Left lung (tissue), 10 donors: ENCODE results near the gene TGM4. TPM values are rescaled to one million over a fixed set of nuclear protein-coding genes. Genes with fewer than 3 reads are reported as not detected.

Experiments used
- ATAC-seq: fragments of 200-7000 bp; cut with Tn5 transposase; one replicate; pipeline ENCODE4 v1.9.1; 2020; ENCODE audit warnings: moderate library complexity
- DNase-seq, 4 donors: peaks; one replicate each; pipeline ENCODE4 v3.0.0-alpha.2; 2013 to 2020
- H3K27ac ChIP-seq, 2 donors: fragments of 200-600 bp; sonication (generic) in 1 of 2; one replicate each; pipeline versions ENCODE4 v1.5.0 to v1.8.0; 2020 to 2021
- H3K27me3 ChIP-seq, 2 donors: fragments of 200-600 bp; sonication (generic) in 1 of 2; one replicate each; pipeline versions ENCODE4 v1.5.0 to v1.8.0; 2020 to 2021
- H3K36me3 ChIP-seq, 2 donors: fragments of 200-600 bp; sonication (generic) in 1 of 2; one replicate each; pipeline versions ENCODE4 v1.5.0 to v1.8.0; 2020 to 2021
- H3K4me1 ChIP-seq, 2 donors: fragments of 200-600 bp; one replicate each; pipeline ENCODE4 v1.8.0; 2021
- H3K4me3 ChIP-seq, 2 donors: fragments of 200-600 bp; sonication (generic) in 1 of 2; one replicate each; pipeline versions ENCODE4 v1.5.0 to v1.8.0; 2020 to 2021; ENCODE audit warnings: mild to moderate bottlenecking in 1 of 2
- H3K9me3 ChIP-seq, 2 donors: fragments of 200-600 bp; sonication (generic) in 1 of 2; one replicate each; pipeline versions ENCODE4 v1.5.0 to v1.8.0; 2020 to 2021
- intact Hi-C, 2 donors: fragments of 100-400 bp; cut with DNase I; formaldehyde crosslinking; loops; one replicate each; pipeline versions ENCODE4 v1.11.2 to v1.14.2; 2022
- polyA plus RNA-seq, 6 donors: library from polyadenylated mRNA; unstranded; fragments of 120-200 nt; gene quantifications; one replicate each; pipeline ENCODE4 v1.2.1, GENCODE V29; 2013; ENCODE audit not compliant: insufficient read length in 6 of 6
- total RNA-seq, 2 donors: library from RNA; stranded (reverse); fragmentation: NEBNext Ultra II Directional; extraction: Animal tissue kit (Norgen Biotek cat#: 25700); gene quantifications; one replicate each; pipeline ENCODE4 v1.2.1, GENCODE V29; 2021
- TF ChIP-seq, protein P1 (sequence below), 2 donors: fragments of 200-600 bp; sonication (generic) in 1 of 2; IDR thresholded peaks; one replicate each; pipeline versions ENCODE4 v1.5.0 to v1.8.0; 2021; ENCODE audit warnings: antibody characterized with exemption in 2 of 2
- donor health status: DM: no; HTN: yes; CAD: no.
- donor health status: DM: no; HTN: no; CAD: no.

Gene TGM4
- total and polyA plus RNA-seq, 8 donors, result 0.06 to 0.14 (median 0.06) TPM; not detected in 3

DNA sequence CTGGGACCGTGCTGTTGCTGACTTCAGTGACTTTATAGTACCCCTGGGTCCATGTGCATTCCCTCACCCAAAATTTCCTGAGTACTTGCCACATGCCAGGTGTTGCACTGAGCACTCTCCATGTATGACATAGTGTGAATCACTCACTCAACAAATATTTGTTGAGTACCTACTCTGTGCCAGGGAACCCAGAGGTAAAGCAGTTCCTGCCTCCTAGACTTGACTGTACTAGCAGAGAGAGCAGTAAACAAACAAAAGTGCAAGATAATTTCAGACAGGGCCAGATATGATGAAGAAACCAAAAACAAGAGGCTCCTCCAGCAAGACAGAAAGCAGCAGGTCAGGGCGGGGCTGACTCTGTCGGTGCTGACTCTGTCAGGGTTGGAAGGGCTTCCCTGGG lies 12.2 kb downstream of the TGM4 start:
- no peak overlapping the region for H3K4me3 ChIP-seq
- peaks cover 0 to 6% of the 10 kb centered on the region in 2 donors for H3K27me3 ChIP-seq
- no peaks in the 10 kb centered on the region for H3K36me3 ChIP-seq
- H3K9me3 ChIP-seq, result no peaks in the 10 kb centered on the region
- no peaks in the 10 kb centered on the region for H3K4me1 ChIP-seq
- ATAC-seq (peak; percentile 74), DNase-seq (no peak)
- no peak overlapping the region for H3K27ac ChIP-seq
- TF ChIP-seq, protein P1, sequence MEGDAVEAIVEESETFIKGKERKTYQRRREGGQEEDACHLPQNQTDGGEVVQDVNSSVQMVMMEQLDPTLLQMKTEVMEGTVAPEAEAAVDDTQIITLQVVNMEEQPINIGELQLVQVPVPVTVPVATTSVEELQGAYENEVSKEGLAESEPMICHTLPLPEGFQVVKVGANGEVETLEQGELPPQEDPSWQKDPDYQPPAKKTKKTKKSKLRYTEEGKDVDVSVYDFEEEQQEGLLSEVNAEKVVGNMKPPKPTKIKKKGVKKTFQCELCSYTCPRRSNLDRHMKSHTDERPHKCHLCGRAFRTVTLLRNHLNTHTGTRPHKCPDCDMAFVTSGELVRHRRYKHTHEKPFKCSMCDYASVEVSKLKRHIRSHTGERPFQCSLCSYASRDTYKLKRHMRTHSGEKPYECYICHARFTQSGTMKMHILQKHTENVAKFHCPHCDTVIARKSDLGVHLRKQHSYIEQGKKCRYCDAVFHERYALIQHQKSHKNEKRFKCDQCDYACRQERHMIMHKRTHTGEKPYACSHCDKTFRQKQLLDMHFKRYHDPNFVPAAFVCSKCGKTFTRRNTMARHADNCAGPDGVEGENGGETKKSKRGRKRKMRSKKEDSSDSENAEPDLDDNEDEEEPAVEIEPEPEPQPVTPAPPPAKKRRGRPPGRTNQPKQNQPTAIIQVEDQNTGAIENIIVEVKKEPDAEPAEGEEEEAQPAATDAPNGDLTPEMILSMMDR (IDR thresholded peaks at IDR 0.05), result no peak
- intact Hi-C loops, result no loop called here

DNA sequence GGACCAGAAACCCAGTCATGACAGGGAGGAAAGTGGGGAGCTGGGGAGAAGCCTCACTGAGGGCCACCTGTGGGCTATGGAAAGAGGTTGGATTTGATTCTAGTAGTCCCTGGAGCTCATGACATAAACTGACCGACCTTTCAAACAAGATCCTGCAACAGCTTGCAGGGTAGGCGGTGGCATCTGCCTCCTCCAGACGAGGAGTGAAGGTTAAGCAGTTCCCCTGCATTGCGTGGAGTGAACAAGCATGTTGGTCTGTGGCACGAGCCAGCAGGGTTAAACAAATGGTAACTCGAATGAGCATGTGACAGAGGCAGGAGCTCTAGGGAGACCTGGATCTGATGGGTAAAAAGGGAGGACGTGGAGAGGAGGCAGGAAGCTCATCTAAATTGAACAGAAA lies 12.7 kb downstream of the TGM4 start:
- no peaks in the 10 kb centered on the region for H3K4me1 ChIP-seq
- ATAC-seq (no peak), DNase-seq (no peak)
- peaks cover 0 to 6% of the 10 kb centered on the region in 2 donors for H3K27me3 ChIP-seq
- no peaks in the 10 kb centered on the region for H3K9me3 ChIP-seq
- H3K27ac ChIP-seq, result no peak overlapping the region
- TF ChIP-seq, protein P1 (IDR thresholded peaks at IDR 0.05), result no peak
- H3K4me3 ChIP-seq, result no peak overlapping the region
- no peaks in the 10 kb centered on the region for H3K36me3 ChIP-seq
- intact Hi-C loops, result no loop called here

DNA sequence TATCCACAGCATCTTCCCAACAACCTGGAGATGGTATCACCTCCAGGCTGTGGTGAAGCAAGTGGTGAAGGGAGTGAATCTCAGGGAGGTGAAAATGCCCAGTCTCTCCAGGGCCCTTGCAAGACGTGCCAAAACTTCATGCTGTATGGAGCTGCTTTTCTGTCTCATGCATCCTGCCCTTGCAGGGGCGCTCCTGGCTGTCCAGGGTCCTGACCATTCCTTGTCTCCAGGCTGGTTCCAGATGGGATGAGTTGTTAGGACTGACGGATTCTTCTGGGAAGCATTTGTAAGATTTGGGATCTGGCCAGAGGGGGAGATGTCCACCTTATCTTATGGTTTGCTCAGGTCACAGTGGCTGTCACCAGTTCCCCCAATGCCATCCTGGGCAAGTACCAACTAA lies 15.8 kb downstream of the TGM4 start:
- DNase-seq (no peak), ATAC-seq (no peak)
- H3K27ac ChIP-seq, result no peak overlapping the region
- no peak overlapping the region for H3K4me3 ChIP-seq
- H3K27me3 ChIP-seq, result no peaks in the 10 kb centered on the region
- H3K36me3 ChIP-seq, result no peaks in the 10 kb centered on the region
- intact Hi-C loops, result no loop called here
- TF ChIP-seq, protein P1 (IDR thresholded peaks at IDR 0.05), result no peak
- H3K4me1 ChIP-seq, result no peaks in the 10 kb centered on the region
- H3K9me3 ChIP-seq, result no peaks in the 10 kb centered on the region

DNA sequence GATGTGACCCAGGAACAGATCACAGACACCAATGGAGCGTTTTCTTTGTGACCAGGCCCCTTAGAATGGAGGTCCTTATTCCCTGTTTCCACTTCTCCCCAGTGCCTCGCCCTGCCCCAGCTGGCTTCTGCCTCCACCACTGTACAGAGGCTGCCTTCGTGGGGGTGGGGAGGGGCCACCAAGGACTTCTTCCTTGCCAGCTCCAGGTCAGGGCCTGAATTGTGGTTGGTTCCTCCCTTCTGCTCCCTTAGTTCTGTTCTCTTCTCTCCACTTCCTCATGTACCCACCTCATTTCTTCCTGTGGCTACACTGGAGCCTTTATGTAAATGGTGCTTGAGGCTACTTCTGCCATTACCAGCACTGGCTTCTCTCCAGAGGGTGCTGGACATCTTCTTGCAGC lies 16.4 kb downstream of the TGM4 start:
- ATAC-seq (no peak), DNase-seq (no peak)
- H3K4me1 ChIP-seq, result no peaks in the 10 kb centered on the region
- intact Hi-C loops, result no loop called here
- H3K27ac ChIP-seq, result no peak overlapping the region
- H3K9me3 ChIP-seq, result no peaks in the 10 kb centered on the region
- no peak overlapping the region for H3K4me3 ChIP-seq
- no peaks in the 10 kb centered on the region for H3K27me3 ChIP-seq
- TF ChIP-seq, protein P1 (IDR thresholded peaks at IDR 0.05), result no peak
- no peaks in the 10 kb centered on the region for H3K36me3 ChIP-seq

DNA sequence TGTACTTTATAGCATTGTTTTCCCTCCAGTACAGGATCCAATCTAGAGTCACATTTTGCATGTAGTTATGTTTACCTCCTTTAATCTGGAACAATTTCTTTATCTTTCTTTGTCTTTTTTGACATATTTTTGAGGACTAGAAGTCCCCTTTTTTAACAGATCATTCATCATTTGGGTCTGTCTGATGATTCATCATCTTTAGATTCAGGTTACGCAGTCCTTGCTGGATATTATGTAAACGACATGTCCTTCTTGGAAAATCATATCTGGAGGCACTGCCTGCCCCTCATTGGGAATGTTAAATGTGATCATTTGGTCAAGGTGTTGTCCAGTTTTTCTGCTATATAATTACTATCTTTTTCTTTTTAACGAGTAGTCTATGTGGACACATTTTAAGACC lies 18.3 kb downstream of the TGM4 start:
- Histone ChIP-seq H3K4me1 (no peaks in the 10 kb centered on the region), H3K27ac (no peak overlapping the region), H3K9me3 (no peaks in the 10 kb centered on the region), H3K4me3 (no peak overlapping the region), H3K36me3 (no peaks in the 10 kb centered on the region), H3K27me3 (no peaks in the 10 kb centered on the region)
- intact Hi-C loops, result no loop called here
- no peak for ATAC-seq
- no peak for DNase-seq
- TF ChIP-seq, protein P1 (IDR thresholded peaks at IDR 0.05), result no peak
